Measurements from ENCODE around the gene PNLIPRP3. TPM values are rescaled to one million over a fixed set of nuclear protein-coding genes. Genes with fewer than 3 reads are reported as not detected.

Gene PNLIPRP3
- total and polyA plus RNA-seq, 10 of the 15 experiments (the other 5 are each of a cell fraction or from before 2014, with no cell fraction given), result 0.03 TPM; not detected in 9

DNA sequence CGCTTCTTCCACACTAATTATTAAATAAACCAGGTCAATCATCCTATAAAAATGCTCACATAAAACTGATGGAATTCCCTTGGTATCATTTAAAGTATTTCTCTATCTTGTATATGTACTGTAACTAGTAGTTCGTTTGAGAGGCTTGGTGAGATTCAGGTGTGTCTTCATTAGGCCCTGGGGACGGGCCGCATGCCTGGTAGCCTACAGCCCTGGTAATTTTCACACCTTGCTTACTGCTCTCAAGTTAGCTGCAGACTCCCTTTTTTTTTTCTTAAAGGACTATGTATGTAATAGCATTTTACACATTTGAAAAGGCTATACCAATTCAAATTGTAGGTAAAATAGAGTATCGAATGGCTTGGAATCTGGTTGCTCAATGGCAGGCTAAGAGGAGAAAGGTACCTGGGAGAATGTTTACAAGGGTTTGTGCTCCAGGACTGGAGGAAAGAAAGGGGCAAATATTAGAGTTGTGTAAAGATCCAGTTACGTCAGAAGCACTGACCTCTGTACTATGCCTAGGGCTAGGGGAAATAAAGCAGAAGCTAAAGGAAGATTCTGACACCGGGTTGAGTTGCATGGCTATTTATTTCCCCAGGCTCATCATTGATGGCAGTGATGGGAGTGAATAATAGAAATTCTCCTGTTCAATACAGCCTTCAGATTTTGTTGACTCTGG lies 59.3 kb downstream of the PNLIPRP3 start (continued):
- TF ChIP-seq KAT2A (conservative IDR thresholded peaks at IDR 0.05; ENCODE audit: control insufficient read depth, low read depth, low read length) (no peak), CHD4 (IDR thresholded peaks at IDR 0.05) (no peak), BRCA1 (IDR thresholded peaks at IDR 0.05; ENCODE audit: low read depth, low read length) (no peak), PML (IDR thresholded peaks at IDR 0.05; ENCODE audit: low read length) (no peak), NFYA (IDR thresholded peaks at IDR 0.05; ENCODE audit: borderline replicate concordance, low read depth, low read length) (no peak), FOS (IDR thresholded peaks at IDR 0.05; ENCODE audit: borderline replicate concordance, extremely low read depth, insufficient read length) (no peak)
- TF ChIP-seq, protein P1, sequence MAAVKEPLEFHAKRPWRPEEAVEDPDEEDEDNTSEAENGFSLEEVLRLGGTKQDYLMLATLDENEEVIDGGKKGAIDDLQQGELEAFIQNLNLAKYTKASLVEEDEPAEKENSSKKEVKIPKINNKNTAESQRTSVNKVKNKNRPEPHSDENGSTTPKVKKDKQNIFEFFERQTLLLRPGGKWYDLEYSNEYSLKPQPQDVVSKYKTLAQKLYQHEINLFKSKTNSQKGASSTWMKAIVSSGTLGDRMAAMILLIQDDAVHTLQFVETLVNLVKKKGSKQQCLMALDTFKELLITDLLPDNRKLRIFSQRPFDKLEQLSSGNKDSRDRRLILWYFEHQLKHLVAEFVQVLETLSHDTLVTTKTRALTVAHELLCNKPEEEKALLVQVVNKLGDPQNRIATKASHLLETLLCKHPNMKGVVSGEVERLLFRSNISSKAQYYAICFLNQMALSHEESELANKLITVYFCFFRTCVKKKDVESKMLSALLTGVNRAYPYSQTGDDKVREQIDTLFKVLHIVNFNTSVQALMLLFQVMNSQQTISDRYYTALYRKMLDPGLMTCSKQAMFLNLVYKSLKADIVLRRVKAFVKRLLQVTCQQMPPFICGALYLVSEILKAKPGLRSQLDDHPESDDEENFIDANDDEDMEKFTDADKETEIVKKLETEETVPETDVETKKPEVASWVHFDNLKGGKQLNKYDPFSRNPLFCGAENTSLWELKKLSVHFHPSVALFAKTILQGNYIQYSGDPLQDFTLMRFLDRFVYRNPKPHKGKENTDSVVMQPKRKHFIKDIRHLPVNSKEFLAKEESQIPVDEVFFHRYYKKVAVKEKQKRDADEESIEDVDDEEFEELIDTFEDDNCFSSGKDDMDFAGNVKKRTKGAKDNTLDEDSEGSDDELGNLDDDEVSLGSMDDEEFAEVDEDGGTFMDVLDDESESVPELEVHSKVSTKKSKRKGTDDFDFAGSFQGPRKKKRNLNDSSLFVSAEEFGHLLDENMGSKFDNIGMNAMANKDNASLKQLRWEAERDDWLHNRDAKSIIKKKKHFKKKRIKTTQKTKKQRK (IDR thresholded peaks at IDR 0.05; ENCODE audit: low read depth, low read length), result no peak
- TF ChIP-seq, protein P2, sequence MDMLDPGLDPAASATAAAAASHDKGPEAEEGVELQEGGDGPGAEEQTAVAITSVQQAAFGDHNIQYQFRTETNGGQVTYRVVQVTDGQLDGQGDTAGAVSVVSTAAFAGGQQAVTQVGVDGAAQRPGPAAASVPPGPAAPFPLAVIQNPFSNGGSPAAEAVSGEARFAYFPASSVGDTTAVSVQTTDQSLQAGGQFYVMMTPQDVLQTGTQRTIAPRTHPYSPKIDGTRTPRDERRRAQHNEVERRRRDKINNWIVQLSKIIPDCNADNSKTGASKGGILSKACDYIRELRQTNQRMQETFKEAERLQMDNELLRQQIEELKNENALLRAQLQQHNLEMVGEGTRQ (IDR thresholded peaks at IDR 0.05; ENCODE audit: borderline replicate concordance, low read depth, low read length), result no peak
- TF ChIP-seq, protein P3, sequence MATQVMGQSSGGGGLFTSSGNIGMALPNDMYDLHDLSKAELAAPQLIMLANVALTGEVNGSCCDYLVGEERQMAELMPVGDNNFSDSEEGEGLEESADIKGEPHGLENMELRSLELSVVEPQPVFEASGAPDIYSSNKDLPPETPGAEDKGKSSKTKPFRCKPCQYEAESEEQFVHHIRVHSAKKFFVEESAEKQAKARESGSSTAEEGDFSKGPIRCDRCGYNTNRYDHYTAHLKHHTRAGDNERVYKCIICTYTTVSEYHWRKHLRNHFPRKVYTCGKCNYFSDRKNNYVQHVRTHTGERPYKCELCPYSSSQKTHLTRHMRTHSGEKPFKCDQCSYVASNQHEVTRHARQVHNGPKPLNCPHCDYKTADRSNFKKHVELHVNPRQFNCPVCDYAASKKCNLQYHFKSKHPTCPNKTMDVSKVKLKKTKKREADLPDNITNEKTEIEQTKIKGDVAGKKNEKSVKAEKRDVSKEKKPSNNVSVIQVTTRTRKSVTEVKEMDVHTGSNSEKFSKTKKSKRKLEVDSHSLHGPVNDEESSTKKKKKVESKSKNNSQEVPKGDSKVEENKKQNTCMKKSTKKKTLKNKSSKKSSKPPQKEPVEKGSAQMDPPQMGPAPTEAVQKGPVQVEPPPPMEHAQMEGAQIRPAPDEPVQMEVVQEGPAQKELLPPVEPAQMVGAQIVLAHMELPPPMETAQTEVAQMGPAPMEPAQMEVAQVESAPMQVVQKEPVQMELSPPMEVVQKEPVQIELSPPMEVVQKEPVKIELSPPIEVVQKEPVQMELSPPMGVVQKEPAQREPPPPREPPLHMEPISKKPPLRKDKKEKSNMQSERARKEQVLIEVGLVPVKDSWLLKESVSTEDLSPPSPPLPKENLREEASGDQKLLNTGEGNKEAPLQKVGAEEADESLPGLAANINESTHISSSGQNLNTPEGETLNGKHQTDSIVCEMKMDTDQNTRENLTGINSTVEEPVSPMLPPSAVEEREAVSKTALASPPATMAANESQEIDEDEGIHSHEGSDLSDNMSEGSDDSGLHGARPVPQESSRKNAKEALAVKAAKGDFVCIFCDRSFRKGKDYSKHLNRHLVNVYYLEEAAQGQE (IDR thresholded peaks at IDR 0.05; ENCODE audit: low read depth, low read length), result no peak
- TF ChIP-seq, protein P4, sequence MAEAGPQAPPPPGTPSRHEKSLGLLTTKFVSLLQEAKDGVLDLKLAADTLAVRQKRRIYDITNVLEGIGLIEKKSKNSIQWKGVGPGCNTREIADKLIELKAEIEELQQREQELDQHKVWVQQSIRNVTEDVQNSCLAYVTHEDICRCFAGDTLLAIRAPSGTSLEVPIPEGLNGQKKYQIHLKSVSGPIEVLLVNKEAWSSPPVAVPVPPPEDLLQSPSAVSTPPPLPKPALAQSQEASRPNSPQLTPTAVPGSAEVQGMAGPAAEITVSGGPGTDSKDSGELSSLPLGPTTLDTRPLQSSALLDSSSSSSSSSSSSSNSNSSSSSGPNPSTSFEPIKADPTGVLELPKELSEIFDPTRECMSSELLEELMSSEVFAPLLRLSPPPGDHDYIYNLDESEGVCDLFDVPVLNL (IDR thresholded peaks at IDR 0.05; ENCODE audit: low read depth, low read length), result no peak
- TF ChIP-seq, protein P5, sequence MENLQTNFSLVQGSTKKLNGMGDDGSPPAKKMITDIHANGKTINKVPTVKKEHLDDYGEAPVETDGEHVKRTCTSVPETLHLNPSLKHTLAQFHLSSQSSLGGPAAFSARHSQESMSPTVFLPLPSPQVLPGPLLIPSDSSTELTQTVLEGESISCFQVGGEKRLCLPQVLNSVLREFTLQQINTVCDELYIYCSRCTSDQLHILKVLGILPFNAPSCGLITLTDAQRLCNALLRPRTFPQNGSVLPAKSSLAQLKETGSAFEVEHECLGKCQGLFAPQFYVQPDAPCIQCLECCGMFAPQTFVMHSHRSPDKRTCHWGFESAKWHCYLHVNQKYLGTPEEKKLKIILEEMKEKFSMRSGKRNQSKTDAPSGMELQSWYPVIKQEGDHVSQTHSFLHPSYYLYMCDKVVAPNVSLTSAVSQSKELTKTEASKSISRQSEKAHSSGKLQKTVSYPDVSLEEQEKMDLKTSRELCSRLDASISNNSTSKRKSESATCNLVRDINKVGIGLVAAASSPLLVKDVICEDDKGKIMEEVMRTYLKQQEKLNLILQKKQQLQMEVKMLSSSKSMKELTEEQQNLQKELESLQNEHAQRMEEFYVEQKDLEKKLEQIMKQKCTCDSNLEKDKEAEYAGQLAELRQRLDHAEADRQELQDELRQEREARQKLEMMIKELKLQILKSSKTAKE (IDR thresholded peaks at IDR 0.05; ENCODE audit: low read depth, poor library complexity, severe bottlenecking), result no peak
